GM23338 (cell line): ENCODE data around the gene ABL1. TPM values are rescaled to one million over a fixed set of nuclear protein-coding genes. Genes with fewer than 3 reads are reported as not detected.

ENCODE experiments used
- ATAC-seq: fragments of 200-7000 bp; cut with Tn5 transposase; 3 replicates; pipeline ENCODE4 v1.9.1; 2020
- DNase-seq: peaks from one replicate; pipeline ENCODE4 v3.0.0-alpha.2; 2015; ENCODE audit warnings: low spot score
- H2AFZ ChIP-seq: fragments of 200-600 bp; sonication (generic); 2 replicates; pipeline ENCODE4 v1.8.0; 2016; ENCODE audit warnings: antibody characterized with exemption, mild to moderate bottlenecking, moderate library complexity
- H3F3A ChIP-seq: fragments of 200-600 bp; sonication (generic); replicated peaks from 2 replicates; pipeline ENCODE4 v1.8.0; 2017; ENCODE audit warnings: antibody characterized with exemption, mixed run types, low read depth
- H3K27ac ChIP-seq: fragments of 200-600 bp; sonication (generic); 2 replicates; pipeline ENCODE4 v1.6.1; 2016; ENCODE audit warnings: low read depth
- H3K27me3 ChIP-seq: fragments of 200-600 bp; sonication (generic); 2 replicates; pipeline ENCODE4 v1.8.0; 2016; ENCODE audit warnings: mild to moderate bottlenecking, mixed run types, moderate library complexity; ENCODE audit not compliant: insufficient read depth
- H3K36me3 ChIP-seq: fragments of 200-600 bp; sonication (generic); 2 replicates; pipeline ENCODE4 v1.8.0; 2016; ENCODE audit warnings: mild to moderate bottlenecking; ENCODE audit not compliant: insufficient read depth
- H3K4me1 ChIP-seq: fragments of 200-600 bp; sonication (generic); 2 replicates; pipeline ENCODE4 v1.8.0; 2016; ENCODE audit warnings: mild to moderate bottlenecking, moderate library complexity; ENCODE audit not compliant: insufficient read depth
- H3K4me2 ChIP-seq: fragments of 200-600 bp; sonication (generic); 2 replicates; pipeline ENCODE4 v1.7.1; 2017; ENCODE audit warnings: mixed run types
- H3K4me3 ChIP-seq: fragments of 200-600 bp; sonication (generic); 2 replicates; pipeline ENCODE4 v1.6.1; 2016; ENCODE audit warnings: mixed run types
- H3K79me2 ChIP-seq: fragments of 200-600 bp; sonication (generic); replicated peaks from 2 replicates; pipeline ENCODE4 v1.8.0; 2017; ENCODE audit warnings: mild to moderate bottlenecking; ENCODE audit not compliant: insufficient read depth
- H3K9me2 ChIP-seq: fragments of 200-600 bp; sonication (generic); 2 replicates; pipeline ENCODE4 v1.8.0; 2017; ENCODE audit not compliant: insufficient read depth
- H4K20me1 ChIP-seq: fragments of 200-600 bp; sonication (generic); replicated peaks from 2 replicates; pipeline ENCODE4 v1.8.0; 2017; ENCODE audit warnings: mild to moderate bottlenecking; ENCODE audit not compliant: insufficient read depth
- H3K27ac Mint-ChIP-seq: 2 replicates; pipeline ENCODE4 v1.8.0; 2020; ENCODE audit warnings: inconsistent platforms, mild to moderate bottlenecking, moderate library complexity, mixed read lengths
- H3K27me3 Mint-ChIP-seq: 3 replicates; pipeline ENCODE4 v1.8.0; 2022; ENCODE audit warnings: low read depth, mild to moderate bottlenecking, moderate library complexity, mixed read lengths, inconsistent platforms; ENCODE audit not compliant: insufficient read depth, poor library complexity
- H3K36me3 Mint-ChIP-seq: 3 replicates; pipeline ENCODE4 v1.8.0; 2021; ENCODE audit warnings: low read depth, mild to moderate bottlenecking, inconsistent platforms, moderate library complexity, mixed read lengths
- H3K4me1 Mint-ChIP-seq: 3 replicates; pipeline ENCODE4 v1.8.0; 2020; ENCODE audit warnings: mild to moderate bottlenecking, inconsistent platforms, mixed read lengths
- H3K4me3 Mint-ChIP-seq: 3 replicates; pipeline ENCODE4 v1.8.0; 2021; ENCODE audit warnings: moderate library complexity, mild to moderate bottlenecking, inconsistent platforms, mixed read lengths
- H3K9me3 Mint-ChIP-seq: 3 replicates; pipeline ENCODE4 v1.8.0; 2020; ENCODE audit warnings: moderate library complexity, mild to moderate bottlenecking, inconsistent platforms, mixed read lengths
- JUNB ChIP-seq: IDR thresholded peaks from one replicate; pipeline ENCODE4 v1.6.1; 2016; ENCODE audit warnings: antibody characterized with exemption; ENCODE audit not compliant: unreplicated experiment
- POLR2AphosphoS5 ChIP-seq: IDR thresholded peaks from 2 replicates; pipeline ENCODE4 v1.6.1; 2016; ENCODE audit warnings: antibody characterized with exemption, low read depth
- ZNF114 ChIP-seq: fragments of 250-450 bp; sonication (Bioruptor Pico); IDR thresholded peaks from 2 replicates; pipeline ENCODE4 v1.5.0; 2020; ENCODE audit warnings: mild to moderate bottlenecking, moderate library complexity
- polyA plus RNA-seq: library from polyadenylated mRNA; unstranded; fragments of >200 nt; fragmentation: Nextera tagmentation; extraction: Ambion mirVana; gene quantifications from 2 replicates; pipeline ENCODE4 v1.2.1, GENCODE V29; 2016
- total RNA-seq: library from RNA; depleted of rRNA; stranded (reverse); fragments of >200 nt; shearing (Covaris generic); gene quantifications from 2 replicates; pipeline ENCODE4 v1.2.3, GENCODE V29; 2014
- TF ChIP-seq, protein P1 (sequence below), 2 experiments: fragments of 200-600 bp in 1 of 2; sonication (generic) in 1 of 2; conservative IDR thresholded peaks; 2 replicates each; pipeline versions ENCODE4 v1.5.1 to v1.6.1; 2016 to 2017; ENCODE audit warnings: antibody characterized with exemption in 2 of 2, low read depth in 2 of 2, mild to moderate bottlenecking in 2 of 2, moderate library complexity in 1 of 2
- TF ChIP-seq, protein P2 (sequence below): IDR thresholded peaks from 2 replicates; pipeline ENCODE4 v1.6.1; 2016; ENCODE audit warnings: antibody characterized with exemption
- TF ChIP-seq, protein P3 (sequence below): IDR thresholded peaks from one replicate; pipeline ENCODE4 v1.6.1; 2018; ENCODE audit warnings: antibody characterized with exemption; ENCODE audit not compliant: unreplicated experiment

ABL1 gene
- total and polyA plus RNA-seq, 2 experiments from 2014 or later: 20.7 to 85.1 TPM

DNA sequence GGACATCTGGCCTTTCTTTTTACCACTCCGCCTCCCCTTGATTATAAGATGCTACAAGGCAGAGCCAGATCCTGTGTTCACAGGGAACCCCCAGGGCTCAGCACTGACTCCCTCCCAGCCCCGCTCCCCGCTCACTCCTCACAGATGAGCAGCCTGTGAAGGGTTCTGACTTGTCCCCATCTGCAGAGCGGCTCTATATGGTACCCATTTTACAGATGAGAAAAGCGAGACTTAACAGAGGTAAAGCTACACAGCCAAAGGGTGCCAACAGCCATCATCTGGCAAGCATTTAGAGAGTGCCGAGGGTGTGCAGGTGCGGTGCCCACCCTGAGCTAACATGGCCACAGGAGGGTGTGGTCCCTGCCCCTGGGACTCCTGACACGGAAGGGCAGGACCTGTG, 85.2 kb downstream of the ABL1 start:
- no peaks in the 10 kb centered on the region for H3K9me2 ChIP-seq
- no peaks in the 10 kb centered on the region for H3K27me3 ChIP-seq
- H3K79me2 ChIP-seq: no peaks in the 10 kb centered on the region
- Mint-ChIP-seq H3K36me3 (no peaks in the 10 kb centered on the region), H3K9me3 (no peaks in the 10 kb centered on the region), H3K4me3 (no peak overlapping the region), H3K27ac (no peak overlapping the region), H3K27me3 (peaks cover 12% of the 10 kb centered on the region), H3K4me1 (peaks cover 11% of the 10 kb centered on the region)
- H4K20me1 ChIP-seq: no peaks in the 10 kb centered on the region
- no peaks in the 10 kb centered on the region for H3F3A ChIP-seq
- DNase-seq: no peak
- H3K36me3 ChIP-seq: no peaks in the 10 kb centered on the region
- no peak overlapping the region for H3K4me3 ChIP-seq
- TF ChIP-seq POLR2AphosphoS5 (no peak), ZNF114 (CRISPR knock-in tag) (no peak), JUNB (no peak)
- TF ChIP-seq, protein P1, sequence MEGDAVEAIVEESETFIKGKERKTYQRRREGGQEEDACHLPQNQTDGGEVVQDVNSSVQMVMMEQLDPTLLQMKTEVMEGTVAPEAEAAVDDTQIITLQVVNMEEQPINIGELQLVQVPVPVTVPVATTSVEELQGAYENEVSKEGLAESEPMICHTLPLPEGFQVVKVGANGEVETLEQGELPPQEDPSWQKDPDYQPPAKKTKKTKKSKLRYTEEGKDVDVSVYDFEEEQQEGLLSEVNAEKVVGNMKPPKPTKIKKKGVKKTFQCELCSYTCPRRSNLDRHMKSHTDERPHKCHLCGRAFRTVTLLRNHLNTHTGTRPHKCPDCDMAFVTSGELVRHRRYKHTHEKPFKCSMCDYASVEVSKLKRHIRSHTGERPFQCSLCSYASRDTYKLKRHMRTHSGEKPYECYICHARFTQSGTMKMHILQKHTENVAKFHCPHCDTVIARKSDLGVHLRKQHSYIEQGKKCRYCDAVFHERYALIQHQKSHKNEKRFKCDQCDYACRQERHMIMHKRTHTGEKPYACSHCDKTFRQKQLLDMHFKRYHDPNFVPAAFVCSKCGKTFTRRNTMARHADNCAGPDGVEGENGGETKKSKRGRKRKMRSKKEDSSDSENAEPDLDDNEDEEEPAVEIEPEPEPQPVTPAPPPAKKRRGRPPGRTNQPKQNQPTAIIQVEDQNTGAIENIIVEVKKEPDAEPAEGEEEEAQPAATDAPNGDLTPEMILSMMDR (conservative IDR thresholded peaks at IDR 0.05; ENCODE audit: low read depth in 2 of 2): no peak
- no peak overlapping the region for H3K4me2 ChIP-seq
- no peaks in the 10 kb centered on the region for H3K4me1 ChIP-seq
- H2AFZ ChIP-seq: no peak overlapping the region
- no peak for ATAC-seq
- H3K27ac ChIP-seq: no peak overlapping the region

DNA sequence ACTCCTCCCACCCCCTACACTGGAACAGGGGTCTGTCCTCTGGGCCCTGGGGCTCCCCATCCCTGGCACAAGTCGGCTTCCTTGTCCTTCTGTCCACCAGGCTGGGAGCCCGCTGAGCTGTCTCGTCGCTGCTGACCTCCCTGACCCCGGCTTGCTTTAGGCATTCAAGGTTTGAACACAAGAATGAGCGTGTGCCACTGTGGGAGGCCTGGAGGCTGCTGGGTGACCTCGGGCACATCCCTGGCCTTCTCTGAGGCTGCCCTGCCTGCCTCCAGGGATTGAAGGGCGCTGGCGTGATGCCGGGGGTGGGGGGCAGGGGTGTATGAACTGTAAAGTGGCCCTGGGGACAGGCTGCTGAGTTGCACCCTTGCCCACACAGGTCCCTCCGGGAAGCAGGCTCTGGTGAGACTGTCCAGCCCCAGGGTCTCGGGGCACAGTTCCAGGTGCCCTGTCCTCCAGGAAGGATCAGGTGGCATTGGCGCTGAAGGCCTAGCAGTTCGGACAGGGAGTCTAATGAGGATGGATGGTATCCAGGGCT, 85.8 kb downstream of the ABL1 start:
- H3K4me1 Mint-ChIP-seq: peaks cover 11% of the 10 kb centered on the region
- Histone ChIP-seq H3K4me2 (no peak overlapping the region), H3K36me3 (no peaks in the 10 kb centered on the region), H3K4me3 (no peak overlapping the region), H4K20me1 (no peaks in the 10 kb centered on the region), H3K27ac (no peak overlapping the region), H3K9me2 (no peaks in the 10 kb centered on the region), H3K79me2 (no peaks in the 10 kb centered on the region), H3K27me3 (no peaks in the 10 kb centered on the region), H3F3A (no peaks in the 10 kb centered on the region), H2AFZ (no peak overlapping the region), H3K4me1 (no peaks in the 10 kb centered on the region)
- DNase-seq (no peak), ATAC-seq (no peak)
- no peaks in the 10 kb centered on the region for H3K9me3 Mint-ChIP-seq
- no peak overlapping the region for H3K27ac Mint-ChIP-seq
- peaks cover 10% of the 10 kb centered on the region for H3K27me3 Mint-ChIP-seq
- no peaks in the 10 kb centered on the region for H3K36me3 Mint-ChIP-seq
- no peak overlapping the region for H3K4me3 Mint-ChIP-seq
- TF ChIP-seq, protein P2, sequence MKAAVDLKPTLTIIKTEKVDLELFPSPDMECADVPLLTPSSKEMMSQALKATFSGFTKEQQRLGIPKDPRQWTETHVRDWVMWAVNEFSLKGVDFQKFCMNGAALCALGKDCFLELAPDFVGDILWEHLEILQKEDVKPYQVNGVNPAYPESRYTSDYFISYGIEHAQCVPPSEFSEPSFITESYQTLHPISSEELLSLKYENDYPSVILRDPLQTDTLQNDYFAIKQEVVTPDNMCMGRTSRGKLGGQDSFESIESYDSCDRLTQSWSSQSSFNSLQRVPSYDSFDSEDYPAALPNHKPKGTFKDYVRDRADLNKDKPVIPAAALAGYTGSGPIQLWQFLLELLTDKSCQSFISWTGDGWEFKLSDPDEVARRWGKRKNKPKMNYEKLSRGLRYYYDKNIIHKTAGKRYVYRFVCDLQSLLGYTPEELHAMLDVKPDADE: no peak
- TF ChIP-seq, protein P1 (conservative IDR thresholded peaks at IDR 0.05; ENCODE audit: low read depth in 2 of 2): no peak
- TF ChIP-seq, protein P3, sequence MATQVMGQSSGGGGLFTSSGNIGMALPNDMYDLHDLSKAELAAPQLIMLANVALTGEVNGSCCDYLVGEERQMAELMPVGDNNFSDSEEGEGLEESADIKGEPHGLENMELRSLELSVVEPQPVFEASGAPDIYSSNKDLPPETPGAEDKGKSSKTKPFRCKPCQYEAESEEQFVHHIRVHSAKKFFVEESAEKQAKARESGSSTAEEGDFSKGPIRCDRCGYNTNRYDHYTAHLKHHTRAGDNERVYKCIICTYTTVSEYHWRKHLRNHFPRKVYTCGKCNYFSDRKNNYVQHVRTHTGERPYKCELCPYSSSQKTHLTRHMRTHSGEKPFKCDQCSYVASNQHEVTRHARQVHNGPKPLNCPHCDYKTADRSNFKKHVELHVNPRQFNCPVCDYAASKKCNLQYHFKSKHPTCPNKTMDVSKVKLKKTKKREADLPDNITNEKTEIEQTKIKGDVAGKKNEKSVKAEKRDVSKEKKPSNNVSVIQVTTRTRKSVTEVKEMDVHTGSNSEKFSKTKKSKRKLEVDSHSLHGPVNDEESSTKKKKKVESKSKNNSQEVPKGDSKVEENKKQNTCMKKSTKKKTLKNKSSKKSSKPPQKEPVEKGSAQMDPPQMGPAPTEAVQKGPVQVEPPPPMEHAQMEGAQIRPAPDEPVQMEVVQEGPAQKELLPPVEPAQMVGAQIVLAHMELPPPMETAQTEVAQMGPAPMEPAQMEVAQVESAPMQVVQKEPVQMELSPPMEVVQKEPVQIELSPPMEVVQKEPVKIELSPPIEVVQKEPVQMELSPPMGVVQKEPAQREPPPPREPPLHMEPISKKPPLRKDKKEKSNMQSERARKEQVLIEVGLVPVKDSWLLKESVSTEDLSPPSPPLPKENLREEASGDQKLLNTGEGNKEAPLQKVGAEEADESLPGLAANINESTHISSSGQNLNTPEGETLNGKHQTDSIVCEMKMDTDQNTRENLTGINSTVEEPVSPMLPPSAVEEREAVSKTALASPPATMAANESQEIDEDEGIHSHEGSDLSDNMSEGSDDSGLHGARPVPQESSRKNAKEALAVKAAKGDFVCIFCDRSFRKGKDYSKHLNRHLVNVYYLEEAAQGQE: no peak
